HG03196 (cell line): ENCODE measurements around the gene BMAL2.

Source experiments
- ATAC-seq: cut with Tn5 transposase; IDR thresholded peaks from one replicate; pipeline ENCODE4 v1.9.1; 2021; ENCODE audit not compliant: unreplicated experiment

Gene BMAL2, protein sequence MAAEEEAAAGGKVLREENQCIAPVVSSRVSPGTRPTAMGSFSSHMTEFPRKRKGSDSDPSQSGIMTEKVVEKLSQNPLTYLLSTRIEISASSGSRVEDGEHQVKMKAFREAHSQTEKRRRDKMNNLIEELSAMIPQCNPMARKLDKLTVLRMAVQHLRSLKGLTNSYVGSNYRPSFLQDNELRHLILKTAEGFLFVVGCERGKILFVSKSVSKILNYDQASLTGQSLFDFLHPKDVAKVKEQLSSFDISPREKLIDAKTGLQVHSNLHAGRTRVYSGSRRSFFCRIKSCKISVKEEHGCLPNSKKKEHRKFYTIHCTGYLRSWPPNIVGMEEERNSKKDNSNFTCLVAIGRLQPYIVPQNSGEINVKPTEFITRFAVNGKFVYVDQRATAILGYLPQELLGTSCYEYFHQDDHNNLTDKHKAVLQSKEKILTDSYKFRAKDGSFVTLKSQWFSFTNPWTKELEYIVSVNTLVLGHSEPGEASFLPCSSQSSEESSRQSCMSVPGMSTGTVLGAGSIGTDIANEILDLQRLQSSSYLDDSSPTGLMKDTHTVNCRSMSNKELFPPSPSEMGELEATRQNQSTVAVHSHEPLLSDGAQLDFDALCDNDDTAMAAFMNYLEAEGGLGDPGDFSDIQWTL

DNA sequence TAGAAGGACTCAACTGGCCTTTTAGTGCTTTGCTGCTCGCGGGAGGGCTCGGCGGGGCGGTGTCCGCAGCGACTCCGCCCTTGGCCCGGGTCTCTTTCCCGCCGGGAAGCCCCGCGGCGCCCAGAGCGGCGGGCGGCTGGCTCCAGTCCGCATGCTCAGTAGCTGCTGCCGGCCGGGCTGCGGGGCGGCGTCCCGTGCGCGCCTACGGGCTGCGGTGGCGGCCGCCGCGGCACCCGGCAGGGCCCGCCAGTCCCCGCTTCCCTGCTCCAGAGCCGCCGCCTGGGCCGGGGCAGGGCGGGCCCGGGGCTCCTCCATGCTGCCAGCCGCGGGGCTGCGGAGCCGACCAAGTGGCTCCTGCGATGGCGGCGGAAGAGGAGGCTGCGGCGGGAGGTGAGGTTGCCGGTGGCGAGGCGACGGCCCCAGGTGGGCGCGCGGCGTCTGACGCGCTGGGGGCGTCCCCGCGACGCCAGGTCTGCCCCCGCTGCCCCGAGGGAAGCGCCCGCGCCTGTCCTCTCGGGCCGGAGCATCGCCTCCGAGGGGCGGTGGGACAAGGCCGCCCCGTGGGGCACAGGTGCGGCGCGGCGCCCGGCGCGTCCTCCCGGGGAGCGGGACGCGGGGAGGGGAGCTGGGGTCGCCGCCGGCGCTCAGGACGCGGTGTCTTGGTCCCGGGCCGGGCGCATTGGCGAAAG lies at the start of gene BMAL2:
TSS of gene BMAL2 (plus strand) at position 123 of the 689 bp plus-strand sequence. CDS start at position 360, 237 bp downstream.
- peak; percentile 29 for ATAC-seq

DNA sequence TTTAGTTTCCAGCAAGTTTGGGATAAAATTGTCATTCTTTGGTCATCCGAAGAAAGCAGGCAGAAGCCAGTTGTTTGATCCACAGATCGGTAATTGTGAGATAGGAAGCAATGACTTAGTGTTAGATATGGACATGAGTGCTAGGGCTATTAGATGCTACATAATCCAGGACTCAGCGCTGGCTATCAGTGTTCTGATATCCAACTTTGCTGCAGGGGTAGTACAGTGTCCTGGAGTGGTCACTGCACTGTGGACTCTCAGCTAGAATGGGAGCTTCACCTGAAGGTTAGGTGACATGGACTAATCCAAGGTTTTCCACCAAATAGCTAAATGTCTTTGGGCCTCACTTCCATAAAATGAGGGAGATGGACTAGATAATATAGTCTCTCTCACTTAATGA lies 48.6 kb upstream of the BMAL2 start:
- ATAC-seq: no peak

DNA sequence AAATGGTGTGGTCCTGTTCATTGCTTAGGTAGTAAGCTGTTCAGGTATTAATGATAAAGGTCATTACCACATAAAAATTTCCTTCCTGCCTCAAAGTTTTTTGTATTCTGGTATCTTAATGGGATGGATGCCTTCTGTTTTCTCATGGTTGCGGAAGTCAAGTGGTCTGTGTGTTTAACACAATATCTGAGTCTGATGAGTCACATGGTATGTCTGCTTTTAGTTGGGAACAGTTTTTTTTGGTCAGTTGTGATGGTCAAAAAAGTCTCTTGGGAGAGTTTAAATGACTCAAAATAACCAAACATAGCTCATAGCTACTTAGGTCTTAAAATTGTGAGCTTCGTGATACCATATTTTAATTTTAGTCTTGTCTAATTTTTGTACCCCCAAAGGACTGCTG lies 47.9 kb upstream of the BMAL2 start:
- ATAC-seq: no peak

DNA sequence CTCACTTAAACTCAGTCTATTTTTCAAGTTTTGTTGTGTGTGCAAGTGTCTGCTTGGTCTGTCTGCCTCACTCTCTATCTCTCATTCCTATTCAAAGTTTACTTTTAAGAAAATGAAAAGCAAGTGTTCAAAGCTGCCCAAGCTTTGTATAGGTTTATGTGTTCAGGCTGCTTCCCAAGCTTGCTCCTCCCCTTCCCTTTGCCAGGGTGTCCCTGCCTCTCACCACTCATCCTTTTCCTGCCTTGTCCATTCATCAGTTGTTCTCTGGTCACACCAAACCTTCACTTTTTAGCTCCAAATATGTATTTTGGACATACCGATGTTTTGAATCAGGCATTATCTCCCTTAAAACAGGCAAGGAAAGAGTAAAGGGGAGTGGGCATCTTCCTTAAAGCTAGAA lies 47.2 kb upstream of the BMAL2 start:
- no peak for ATAC-seq

DNA sequence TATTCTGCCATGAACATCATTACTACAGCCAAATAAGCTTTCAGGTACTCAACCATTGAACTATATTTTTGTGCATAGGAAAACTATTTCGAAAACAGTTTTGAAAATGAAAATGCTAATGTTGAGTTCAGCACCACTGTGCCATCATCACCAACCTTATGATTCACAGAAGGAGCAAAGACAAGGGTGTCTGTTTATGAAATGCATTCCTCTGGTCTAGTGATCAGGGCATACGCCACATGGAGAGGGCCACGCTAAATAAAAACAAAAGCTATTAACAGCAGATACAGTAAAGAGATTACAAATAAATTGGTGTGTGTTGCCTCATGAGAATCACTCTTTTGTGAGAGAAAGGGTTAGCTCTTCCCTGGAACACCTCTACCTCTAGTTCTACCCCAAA lies 43.2 kb upstream of the BMAL2 start:
- ATAC-seq: no peak

DNA sequence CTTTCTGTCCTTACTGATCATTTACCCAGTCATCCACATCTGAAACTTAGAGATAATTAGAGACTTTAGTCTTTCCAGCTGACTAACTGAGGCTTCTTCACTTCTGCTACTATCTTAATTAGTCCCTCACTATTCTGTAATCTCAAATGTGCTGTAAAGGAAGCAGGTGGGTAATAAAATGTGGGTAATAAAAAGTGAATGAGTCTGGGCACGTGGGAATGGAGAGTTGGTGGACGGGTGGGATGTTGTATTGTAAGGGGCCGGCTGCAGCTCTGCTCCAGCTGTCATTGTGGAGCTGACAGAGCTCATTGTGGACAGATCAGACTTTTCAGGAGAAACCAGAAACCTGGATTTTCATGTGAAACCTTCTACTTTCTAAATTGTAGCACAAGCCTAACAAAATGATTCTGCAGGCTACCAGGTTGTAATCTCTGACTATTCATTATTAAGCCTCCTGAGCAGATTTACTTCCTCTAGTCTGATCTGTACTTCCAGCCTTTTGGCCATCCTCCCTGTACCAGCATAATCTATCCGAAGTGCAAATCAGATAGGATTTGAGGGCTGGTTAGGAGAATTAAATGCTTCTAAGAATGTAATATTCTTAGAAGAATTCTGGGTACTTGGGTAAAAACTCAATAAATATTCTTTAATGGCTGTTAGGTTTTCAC lies 42.0 kb upstream of the BMAL2 start:
- ATAC-seq: no peak

DNA sequence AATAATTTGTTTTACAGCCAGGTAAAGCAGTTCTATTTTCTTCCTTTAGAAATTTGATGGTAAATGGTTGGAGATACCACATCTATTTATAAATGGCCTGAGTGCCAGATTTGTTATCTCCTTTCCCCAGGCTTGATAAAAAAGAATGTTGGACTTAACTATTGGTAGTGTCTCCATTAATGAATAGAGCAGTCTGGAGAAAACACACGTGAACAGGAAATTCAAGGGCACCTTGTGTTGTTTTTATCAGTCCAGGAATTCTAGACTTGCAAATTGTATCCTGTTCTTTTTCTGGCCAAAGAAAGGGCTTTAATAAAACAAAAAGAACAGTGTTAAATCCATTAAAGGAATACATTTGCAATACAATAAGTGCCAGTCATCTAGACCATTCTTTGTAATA lies 40.8 kb upstream of the BMAL2 start:
- no peak for ATAC-seq

DNA sequence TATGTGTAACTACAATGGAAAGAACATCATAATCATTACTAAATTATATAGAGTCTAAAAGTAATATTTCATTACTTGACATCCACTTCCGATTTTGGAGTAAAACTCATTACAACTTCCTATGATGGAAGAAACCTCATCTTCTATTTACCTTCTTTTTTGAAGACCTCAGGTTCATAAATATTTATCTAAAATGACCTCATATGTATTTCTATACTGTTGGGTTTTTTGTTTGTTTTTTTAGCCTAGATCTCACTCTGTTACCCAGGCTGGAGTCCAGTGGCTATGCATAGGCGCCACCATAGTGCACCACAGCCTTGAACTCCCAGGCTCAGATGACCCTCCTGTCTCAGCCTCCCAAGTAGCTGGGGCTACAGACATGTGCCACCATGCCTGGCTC lies 39.9 kb upstream of the BMAL2 start:
- ATAC-seq: no peak

DNA sequence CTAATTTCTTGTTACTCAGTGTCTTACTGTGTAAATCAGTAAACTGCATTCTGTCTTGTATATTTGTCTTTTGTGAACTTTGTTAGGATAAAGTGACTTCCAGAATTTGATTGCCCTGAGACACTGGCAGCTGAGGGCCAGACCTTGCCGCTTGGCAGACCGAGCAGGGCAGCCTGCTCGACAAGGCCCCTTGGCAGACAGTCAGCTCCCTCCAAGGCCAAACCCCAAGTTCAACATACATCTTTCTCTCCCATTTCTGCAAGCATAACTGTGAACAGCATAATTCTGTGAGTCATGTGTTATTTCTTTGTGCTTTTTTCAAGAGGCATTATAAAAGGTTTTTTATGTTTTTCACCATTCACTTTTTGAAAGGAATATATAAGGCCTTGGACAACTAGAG lies 39.2 kb upstream of the BMAL2 start:
- ATAC-seq: no peak

DNA sequence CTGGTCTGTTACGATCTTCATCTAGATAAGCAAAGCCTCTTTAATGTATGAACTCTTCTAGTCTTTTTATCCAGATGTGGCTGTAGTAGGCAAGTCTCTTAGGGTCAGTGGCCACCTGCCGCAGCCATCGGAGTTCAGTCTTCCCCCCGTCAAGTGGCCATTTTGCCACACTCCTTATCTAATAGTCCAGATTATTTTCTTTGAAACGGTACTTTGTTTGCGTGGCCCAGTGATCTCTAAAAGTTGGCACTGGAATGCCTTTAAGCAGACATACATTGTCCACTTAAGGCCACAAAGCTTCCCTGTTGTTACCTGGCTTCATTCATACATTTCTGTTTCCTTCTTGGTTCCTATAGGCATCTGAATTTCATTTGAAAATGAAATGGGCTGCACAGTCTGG lies 36.0 kb upstream of the BMAL2 start:
- no peak for ATAC-seq

DNA sequence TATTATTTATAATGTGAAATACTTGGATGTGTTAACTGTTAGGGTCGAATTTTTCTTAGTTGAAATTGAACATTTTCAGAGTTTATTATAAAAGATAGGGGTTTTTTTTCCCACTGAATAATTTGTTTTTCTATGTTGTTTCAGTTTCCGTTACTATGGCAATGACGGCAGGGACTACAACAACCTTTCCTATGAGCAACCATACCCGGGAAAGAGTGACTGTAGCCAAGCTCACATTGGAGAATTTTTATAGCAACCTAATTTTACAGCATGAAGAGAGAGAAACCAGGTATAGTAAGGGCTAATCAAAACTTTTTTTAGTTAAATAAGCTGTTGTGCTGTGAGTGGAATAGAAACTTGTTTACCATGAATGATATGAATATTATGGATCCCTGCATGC lies 35.1 kb upstream of the BMAL2 start:
- no peak for ATAC-seq

DNA sequence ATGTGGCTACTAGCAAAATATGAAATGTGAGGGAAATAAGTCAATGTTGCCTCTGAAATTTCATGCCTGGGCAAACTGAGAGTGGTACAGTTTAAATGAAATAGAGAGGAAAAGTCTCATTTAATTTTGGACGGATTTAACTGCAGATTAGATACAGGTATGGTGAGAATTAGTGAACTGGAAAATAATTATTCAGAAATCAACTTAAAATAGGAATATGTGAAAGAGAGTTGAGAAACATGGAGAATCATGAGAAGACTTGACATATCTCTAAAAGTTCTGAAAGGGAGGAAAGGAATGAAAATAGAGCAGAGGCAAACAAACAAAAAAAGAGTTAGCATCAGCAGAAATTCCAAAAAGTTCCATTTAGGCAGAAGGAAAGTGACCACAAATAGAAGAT lies 33.5 kb upstream of the BMAL2 start:
- no peak for ATAC-seq

DNA sequence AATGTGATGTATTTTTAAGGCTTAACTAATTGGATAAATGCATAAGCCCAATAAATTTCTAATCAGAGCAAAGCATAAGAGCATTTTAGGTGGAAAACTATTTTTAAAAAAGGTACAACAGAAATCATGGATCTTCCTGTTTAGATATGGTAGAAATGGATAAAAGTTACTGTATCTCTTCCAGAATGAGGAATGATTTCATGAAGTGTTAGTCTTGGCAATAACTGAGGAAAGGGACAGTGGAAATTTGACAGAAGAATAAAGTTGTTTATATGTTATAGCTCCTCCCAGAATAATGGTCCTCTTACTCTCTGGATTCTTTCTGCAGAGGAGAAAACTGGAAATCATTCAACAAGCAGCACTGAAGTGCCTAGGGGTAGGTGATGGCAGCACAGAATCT lies 32.4 kb upstream of the BMAL2 start:
- ATAC-seq: no peak

DNA sequence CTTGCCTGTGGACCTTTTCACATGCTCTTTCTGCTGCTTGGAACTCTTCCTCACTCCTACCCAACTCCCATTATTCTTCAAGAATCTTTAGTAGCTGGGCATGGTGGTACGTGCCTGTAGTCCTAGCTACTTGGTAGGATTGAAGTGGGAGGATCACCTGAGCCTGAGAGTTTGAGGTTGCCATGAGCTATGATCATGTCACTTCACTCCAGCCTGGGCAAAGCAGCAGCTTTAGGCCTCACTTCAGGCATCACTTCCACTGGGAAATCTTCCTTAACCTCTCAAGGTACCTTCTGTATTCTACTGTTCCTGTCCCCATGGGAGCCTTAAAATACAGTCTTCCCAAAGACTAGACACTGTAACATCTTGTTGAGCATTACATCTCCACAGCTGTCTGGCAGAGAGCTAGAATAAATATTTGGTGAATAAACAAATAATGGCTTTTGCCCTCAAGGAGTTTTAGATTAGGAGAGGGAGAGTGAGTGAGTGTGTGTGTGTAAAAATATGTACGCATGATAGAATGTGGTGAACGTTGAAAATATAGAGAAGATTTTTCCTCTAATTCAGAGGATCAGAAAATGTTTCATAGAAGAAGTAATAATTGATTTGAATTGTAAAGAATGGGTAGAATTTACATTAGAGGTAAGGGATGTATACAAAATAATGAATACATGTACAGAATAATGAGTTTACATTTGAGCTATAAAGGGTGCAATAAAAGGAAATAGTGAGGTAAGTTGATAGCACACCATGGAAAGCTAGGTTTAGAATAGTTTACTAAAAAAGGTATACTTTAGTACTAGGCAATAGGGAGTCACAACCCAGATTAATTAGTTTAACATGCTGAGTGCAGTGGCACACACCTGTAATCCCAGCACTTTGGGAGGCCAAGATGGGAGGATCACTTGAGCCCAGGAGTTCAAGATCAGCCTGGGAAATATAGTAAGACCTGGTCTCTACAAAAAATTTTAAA lies 29.2 kb upstream of the BMAL2 start:
- ATAC-seq: no peak

DNA sequence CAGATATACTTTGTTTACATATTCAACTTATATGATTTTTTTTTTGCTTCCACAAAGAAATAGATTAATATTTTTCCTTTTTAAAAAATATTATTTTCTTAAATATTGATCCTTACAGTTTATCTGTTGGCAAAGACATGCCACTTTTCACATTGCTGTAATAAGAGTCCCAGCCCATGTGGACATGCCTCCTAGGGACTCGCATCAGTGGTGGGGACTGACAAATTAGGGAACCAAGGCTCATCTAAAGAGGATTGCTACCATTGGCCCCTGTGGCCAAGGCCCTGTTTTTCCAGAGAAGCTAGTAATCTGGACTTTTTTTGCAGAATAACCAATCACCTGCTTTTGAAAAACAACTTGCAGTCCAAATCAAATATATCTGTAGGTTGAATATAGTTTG lies 27.8 kb upstream of the BMAL2 start:
- ATAC-seq: no peak

DNA sequence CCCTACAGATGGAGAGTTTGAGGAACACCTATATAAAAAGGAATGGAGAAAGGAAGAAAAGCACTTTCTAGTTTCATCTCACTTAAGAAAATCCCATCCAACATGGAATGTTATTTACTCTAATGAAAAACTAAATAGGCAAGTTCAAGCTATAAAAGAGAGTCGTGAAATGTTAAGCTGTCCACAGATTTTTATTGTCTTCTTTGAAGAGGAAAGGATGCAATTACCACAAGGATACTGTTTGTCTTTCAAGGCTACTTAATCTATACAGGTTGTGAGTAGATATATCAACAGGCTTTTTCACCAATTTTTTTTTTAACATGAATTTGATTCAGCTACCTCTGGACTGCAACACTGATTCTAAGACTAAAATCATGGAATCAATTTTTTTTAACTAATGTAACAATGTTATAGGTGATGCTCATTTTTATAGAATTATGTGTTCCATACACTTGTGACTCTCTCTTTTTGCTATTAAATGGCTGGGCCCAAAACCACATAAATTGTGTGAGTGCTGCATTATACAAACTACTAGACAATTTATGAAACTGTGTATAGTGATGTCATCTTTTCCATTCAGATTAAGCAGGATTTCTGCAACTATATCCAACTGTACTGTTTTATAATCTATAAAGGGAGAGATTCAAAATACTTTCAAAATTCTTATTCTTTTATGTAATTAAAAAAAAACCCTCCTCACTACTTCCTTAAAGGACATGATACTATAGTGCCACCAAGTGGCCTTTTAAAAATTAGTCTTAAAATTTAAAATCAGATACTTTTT lies 26.8 kb upstream of the BMAL2 start:
- ATAC-seq: no peak

DNA sequence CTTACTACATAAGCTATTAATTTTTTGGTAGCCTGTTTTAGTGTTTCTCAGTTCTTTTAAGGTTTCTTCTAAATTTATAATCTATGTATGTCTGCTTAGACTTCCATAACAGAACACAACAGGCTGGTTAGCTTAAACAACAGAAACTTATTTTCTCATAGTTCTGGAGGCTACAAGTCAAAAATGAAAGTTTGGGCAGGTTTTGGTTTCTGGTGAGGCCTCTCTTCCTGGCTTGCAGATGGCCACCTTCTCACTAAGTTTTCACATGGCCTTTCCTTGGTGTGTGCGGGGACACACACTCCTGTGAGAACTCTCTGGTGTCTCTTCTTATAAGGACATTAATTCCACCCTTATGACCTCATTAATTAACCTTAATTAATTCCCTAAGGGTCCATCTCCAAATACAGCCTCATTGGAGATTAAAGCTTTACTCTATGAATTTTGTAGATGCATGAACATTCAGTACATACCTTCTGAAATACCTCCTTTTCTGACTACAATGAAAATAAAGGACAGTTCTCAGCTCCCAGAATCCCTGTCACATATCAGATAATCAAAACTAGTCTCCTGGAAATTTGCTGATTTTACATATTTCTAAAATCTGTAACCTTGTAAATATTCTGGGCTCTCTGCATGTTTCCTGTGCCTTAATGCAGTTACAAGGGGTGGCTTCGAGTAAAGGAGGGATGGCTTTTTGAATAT lies 23.2 kb upstream of the BMAL2 start:
- peak; percentile 48 for ATAC-seq

DNA sequence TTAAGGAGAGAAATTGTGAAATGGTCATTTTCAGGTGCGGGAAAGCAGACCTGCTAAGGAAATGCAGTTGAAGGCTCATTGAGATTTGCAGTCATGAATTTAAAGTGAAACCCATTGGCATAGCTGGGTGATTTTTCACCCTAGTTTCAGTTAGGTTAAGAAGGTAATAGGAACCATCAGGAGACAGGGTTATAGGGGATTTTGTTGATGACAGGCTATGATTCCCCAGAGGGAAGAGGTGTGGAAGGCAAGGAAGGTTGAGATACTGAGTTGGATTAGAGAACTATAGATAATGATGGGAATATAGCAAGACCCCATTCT lies 22.7 kb upstream of the BMAL2 start:
- no peak for ATAC-seq

DNA sequence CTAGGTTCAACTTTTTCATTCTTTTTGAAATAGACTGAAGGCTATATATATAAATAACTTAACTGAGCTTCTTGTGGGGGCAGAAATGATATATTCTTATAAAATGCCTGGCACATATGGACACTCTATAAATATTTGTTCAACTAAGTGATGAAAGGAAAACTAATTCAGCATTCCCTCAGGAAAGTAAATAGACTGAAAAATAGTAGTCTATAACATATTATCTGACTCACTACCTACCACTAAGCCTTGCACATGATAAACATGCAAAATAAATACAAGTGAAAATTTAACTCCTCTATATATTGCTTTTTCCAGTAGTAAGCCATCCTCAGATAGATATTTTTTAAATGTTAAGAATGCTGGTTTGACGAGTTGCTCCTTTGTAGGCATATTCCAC lies 15.7 kb upstream of the BMAL2 start:
- no peak for ATAC-seq
